Central memory CD8-positive, alpha-beta T cell (primary cell): ENCODE measurements around the gene PNO1.

Source experiments
- ATAC-seq: fragments of 150-1000 bp; cut with Tn5 transposase; replicated peaks from 2 replicates; pipeline ENCODE4 v1.10.0; 2022; ENCODE audit warnings: mild to moderate bottlenecking, moderate FRiP score, moderate number of reproducible peaks; ENCODE audit not compliant: poor library complexity, severe bottlenecking; ENCODE audit errors: extremely low read depth
- DNase-seq, 2 donors: peaks; one replicate each; pipeline ENCODE4 v3.0.0; 2021; ENCODE audit warnings: low spot score in 2 of 2
- H3K27ac Mint-ChIP-seq: one replicate; pipeline ENCODE4 v1.8.0; 2022; ENCODE audit warnings: low read depth, mild to moderate bottlenecking, moderate library complexity, mixed read lengths
- H3K27me3 Mint-ChIP-seq: one replicate; pipeline ENCODE4 v1.8.0; 2022; ENCODE audit warnings: mixed read lengths
- H3K36me3 Mint-ChIP-seq: one replicate; pipeline ENCODE4 v1.8.0; 2022; ENCODE audit warnings: mild to moderate bottlenecking, moderate library complexity, mixed read lengths; ENCODE audit not compliant: insufficient read depth
- H3K4me1 Mint-ChIP-seq: one replicate; pipeline ENCODE4 v1.8.0; 2022; ENCODE audit warnings: mixed read lengths
- H3K4me3 Mint-ChIP-seq: one replicate; pipeline ENCODE4 v1.8.0; 2022; ENCODE audit warnings: mild to moderate bottlenecking, moderate library complexity, mixed read lengths
- H3K9me3 Mint-ChIP-seq: one replicate; pipeline ENCODE4 v1.8.0; 2022; ENCODE audit warnings: mixed read lengths

Gene PNO1

DNA sequence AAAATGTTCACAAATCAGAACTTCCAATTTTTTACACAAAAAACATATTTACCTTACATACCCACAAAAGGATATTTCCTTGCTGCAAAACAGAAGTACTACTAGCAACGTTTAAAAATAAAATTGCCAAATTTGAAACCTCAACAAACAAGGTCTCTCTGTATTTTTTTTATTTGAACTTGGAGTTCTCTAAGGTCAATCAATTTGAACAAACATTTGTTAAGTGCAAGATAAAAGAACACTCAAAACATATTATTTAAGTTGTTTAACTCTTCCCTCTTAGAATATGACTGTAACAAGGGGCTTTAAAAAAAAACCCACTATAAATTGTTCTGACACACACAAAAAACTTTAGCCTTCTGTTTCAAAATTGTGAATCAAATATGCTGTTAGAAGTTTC lies 29.6 kb downstream of the PNO1 start:
- peak overlapping the region; percentile 86 for H3K27ac Mint-ChIP-seq
- H3K9me3 Mint-ChIP-seq = no peaks in the 10 kb centered on the region
- H3K36me3 Mint-ChIP-seq = peaks cover 20% of the 10 kb centered on the region
- H3K4me1 Mint-ChIP-seq = peaks cover 53% of the 10 kb centered on the region
- no peak for ATAC-seq
- H3K4me3 Mint-ChIP-seq = no peak overlapping the region
- no peak for DNase-seq
- H3K27me3 Mint-ChIP-seq = no peaks in the 10 kb centered on the region

DNA sequence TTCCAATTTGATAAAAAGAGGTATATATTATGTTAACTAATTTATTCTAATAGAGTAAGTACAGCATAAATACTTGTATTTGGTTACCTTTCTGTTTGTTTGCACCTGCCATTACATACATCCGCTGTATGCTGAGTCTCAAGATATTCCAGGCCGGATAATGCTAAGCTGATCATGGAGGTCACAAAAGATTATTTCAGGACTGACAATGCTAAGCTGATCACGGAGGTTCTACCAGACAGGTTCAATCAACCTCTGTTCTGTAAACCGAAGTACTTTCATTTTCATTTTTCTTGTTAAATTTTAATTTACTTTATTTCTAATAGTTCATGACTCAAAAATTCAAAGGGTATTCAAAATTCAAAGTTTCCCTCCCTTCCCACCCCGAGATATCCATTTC lies 31.1 kb downstream of the PNO1 start:
- H3K9me3 Mint-ChIP-seq = no peaks in the 10 kb centered on the region
- ATAC-seq (no peak), DNase-seq (no peak)
- peak overlapping the region; percentile 86 for H3K27ac Mint-ChIP-seq
- peak overlapping the region; percentile 11 for H3K4me3 Mint-ChIP-seq
- H3K4me1 Mint-ChIP-seq = peaks cover 61% of the 10 kb centered on the region
- peaks cover 15% of the 10 kb centered on the region for H3K36me3 Mint-ChIP-seq
- no peaks in the 10 kb centered on the region for H3K27me3 Mint-ChIP-seq

DNA sequence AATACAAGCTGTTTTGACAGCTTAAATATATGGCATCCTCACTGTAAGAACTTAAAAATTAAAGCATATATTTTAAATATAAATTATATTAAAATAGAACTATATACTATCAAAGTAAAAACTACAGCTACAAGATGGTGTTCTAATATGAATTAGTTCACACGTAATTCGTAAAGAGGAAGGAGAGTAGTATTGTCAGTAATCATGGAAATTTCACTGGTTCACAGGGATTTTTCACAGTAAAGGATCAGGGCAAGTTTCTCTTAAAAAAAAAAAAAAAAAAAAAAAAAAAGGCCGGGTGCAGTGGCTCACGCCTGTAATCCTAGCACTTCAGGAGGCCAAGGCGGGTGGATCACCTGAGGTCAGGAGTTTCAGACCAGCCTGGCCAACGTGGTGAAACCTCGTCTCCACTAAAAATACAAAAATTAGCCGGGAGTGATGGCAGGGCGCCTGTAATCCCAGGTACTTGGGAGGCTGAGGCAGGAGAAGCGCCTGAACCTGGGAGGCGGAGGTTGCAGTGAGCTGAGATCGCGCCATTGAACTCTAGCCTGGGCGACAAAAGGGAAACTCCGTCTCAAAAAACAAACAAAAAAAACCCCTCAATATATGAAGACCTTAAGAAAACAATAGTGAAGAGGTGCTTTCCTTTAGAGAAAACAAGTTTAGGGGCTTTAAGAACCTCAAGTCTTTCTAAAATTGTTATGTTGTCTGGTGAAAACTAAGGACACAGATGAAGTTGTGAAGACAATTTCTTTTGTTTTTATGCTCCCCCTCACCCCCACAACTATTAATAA lies 32.5 kb downstream of the PNO1 start:
- peaks cover 57% of the 10 kb centered on the region for H3K4me1 Mint-ChIP-seq
- peak; percentile 50 for ATAC-seq
- no peak for DNase-seq
- peaks cover 13% of the 10 kb centered on the region for H3K36me3 Mint-ChIP-seq
- H3K9me3 Mint-ChIP-seq = no peaks in the 10 kb centered on the region
- H3K27me3 Mint-ChIP-seq = no peaks in the 10 kb centered on the region
- H3K4me3 Mint-ChIP-seq = peak overlapping the region; percentile 14
- peak overlapping the region; percentile 77 for H3K27ac Mint-ChIP-seq

DNA sequence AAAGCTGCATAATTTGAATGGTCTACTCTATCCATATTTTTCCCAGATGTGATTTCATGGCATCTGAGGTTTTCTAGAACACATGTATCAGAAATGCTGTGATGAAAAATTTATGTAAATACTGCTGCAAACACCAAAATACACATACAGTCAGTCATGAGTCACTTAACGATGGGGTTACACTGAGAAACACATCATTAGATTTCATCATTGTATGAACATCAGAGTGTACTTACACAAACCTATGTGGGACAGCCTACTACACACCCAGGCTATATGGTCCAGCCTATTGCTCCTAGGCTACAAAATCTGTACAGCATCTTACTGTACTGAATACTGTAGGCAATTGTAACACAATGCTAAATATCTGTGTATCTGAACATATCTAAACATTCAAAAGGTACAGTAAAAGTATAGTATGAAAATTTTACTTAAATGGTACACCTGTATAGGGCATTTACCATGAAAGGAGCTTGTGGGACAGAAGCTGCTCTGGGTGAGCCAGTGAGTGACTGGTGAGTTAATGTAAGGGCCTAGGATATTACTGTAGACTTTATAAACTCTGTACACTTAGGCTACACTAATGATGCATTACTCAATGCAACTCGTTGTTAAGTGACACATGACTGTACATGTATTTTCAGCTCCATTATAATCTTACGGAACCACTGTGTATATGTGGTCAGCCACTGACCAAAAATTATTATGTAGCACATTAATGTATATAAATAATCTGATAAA lies 33.5 kb downstream of the PNO1 start:
- H3K36me3 Mint-ChIP-seq = peaks cover 9% of the 10 kb centered on the region
- H3K27me3 Mint-ChIP-seq = no peaks in the 10 kb centered on the region
- no peaks in the 10 kb centered on the region for H3K9me3 Mint-ChIP-seq
- H3K27ac Mint-ChIP-seq = peak overlapping the region; percentile 77
- H3K4me3 Mint-ChIP-seq = peak overlapping the region; percentile 14
- no peak for DNase-seq
- ATAC-seq = peak; percentile 49
- peaks cover 62% of the 10 kb centered on the region for H3K4me1 Mint-ChIP-seq

DNA sequence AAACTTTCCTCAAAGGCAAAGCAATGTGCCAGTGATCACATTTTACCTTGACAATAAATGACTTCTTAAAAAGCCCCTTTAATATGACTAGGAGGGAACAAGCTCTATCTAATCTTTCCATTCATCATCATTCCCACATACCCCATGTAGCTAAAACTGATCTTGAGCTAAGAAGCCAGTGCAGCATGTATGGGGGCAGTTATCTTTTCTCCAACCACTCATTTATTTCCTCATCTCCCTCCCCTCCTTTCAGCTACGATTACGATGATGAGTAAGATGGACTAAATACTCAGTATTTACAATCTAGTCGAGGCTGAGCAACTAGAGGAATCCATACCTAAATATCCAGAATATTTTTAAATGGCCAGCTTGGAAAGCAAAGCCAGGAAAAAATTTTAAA lies 35.5 kb downstream of the PNO1 start:
- Mint-ChIP-seq H3K36me3 (peaks cover 3% of the 10 kb centered on the region), H3K9me3 (no peaks in the 10 kb centered on the region), H3K4me1 (peaks cover 58% of the 10 kb centered on the region), H3K27me3 (no peaks in the 10 kb centered on the region), H3K27ac (peak overlapping the region; percentile 66), H3K4me3 (no peak overlapping the region)
- DNase-seq (no peak), ATAC-seq (no peak)

DNA sequence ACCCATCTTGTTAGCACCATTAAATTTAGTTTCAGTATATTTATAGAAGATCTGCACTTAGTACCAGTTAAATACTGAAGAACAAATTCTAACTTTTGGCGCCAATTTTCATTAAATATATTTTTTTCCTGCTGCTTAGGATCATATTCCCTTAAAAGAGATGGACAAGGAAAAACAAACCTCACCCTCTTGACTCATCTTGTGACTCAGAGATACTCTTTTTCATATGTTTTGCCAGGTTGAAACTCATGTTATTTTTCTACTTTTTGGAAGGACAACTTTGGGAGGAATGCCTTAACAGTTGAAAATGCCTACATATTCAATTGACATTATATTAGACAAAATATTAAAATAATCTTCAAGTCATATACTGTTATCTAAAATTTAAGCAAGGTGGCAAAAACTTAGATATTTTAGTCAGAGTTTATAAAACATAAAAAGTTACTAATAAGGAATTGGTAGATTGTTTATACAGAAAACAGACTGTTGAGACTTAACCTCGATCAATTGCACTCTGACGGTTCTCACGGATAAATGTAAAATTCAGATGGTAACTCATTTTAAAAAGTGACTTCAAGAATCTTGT lies 36.2 kb downstream of the PNO1 start:
- Mint-ChIP-seq H3K36me3 (peaks cover 3% of the 10 kb centered on the region), H3K4me1 (peaks cover 51% of the 10 kb centered on the region), H3K4me3 (no peak overlapping the region), H3K27ac (peak overlapping the region; percentile 66), H3K9me3 (no peaks in the 10 kb centered on the region), H3K27me3 (no peaks in the 10 kb centered on the region)
- DNase-seq = no peak
- ATAC-seq = no peak

DNA sequence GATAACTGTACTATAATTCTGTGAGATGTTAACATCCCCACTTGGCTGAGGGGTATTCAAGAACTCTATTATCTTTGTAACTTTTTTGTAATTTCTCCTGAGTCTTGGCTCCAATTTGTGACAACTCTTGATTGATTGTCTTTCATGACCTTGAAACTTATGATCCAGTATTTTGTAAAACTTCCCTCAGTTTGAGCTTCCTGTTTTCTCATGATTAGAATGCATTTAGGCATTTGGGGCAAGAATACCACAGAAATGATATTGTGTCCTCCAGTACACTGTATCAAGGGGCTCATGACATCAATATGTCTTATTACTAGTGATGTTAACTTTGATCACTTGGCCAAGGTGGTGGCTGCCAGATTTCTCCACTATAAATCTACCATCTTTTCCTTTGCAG lies 37.4 kb downstream of the PNO1 start:
- Mint-ChIP-seq H3K9me3 (no peaks in the 10 kb centered on the region), H3K4me1 (peaks cover 54% of the 10 kb centered on the region), H3K4me3 (no peak overlapping the region), H3K27me3 (no peaks in the 10 kb centered on the region), H3K36me3 (peaks cover 2% of the 10 kb centered on the region), H3K27ac (peak overlapping the region; percentile 65)
- no peak for DNase-seq
- ATAC-seq = no peak

DNA sequence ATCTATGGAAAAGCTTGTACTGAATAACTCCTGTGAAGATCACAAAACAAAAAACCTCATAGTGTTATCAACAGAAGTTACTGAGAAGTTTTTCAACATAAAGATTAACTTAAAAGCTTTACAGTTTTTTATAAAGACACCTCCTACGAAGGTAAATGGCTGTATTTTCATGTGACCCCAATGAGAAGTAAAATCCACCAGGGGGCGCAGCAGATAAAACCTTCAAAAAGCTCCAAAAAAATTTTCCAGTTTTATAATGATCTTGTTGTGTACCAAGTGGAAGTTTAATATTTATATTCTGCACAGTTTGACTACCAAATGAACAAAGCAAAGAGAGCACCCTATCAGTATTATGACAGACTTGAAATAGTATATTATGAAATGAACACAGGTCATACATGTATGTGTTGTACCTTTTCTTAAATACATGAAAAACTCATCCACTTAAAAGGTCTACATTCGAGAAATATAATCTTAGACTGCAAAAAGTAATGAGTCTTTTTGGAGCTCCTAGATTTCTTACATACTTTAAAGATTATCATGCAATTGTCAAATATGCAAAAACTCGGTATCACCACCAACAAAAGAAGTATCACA lies 38.5 kb downstream of the PNO1 start:
- peaks cover 2% of the 10 kb centered on the region for H3K36me3 Mint-ChIP-seq
- DNase-seq = peak in 1 of 2 donors; percentile 48
- peak overlapping the region; percentile 65 for H3K27ac Mint-ChIP-seq
- ATAC-seq = peak; percentile 56
- H3K4me3 Mint-ChIP-seq = no peak overlapping the region
- H3K4me1 Mint-ChIP-seq = peaks cover 56% of the 10 kb centered on the region
- H3K27me3 Mint-ChIP-seq = no peaks in the 10 kb centered on the region
- H3K9me3 Mint-ChIP-seq = no peaks in the 10 kb centered on the region

DNA sequence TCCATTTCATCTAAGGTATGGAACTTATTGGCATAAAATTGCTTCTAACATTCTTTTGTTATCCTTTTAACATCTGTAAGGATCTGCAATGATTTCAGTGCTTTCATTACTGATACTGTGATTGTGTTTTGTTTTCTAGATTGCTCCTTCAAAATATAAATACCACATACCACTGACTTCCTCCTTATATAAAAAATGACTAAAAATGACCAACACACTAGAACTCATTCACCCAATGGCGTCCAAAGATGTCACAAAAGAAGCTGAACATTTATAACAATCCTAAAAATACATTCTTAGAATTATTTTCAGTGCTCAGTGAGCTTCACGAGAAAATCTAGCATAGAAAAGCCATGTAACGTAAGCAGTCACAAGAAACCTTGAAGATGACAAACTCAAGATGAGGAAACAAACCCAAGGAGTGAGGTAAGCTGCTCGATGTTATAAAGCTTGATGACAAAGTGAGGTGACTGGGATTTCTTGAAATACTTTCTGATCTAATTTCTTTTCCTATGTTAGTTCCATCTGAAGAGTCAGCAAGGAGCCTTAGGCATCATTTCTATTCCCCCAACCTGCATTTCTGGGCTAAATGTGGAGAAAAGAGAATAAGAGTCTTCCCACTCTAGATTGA lies 42.6 kb downstream of the PNO1 start:
- H3K4me1 Mint-ChIP-seq = peaks cover 63% of the 10 kb centered on the region
- H3K27ac Mint-ChIP-seq = no peak overlapping the region
- H3K4me3 Mint-ChIP-seq = no peak overlapping the region
- no peak for DNase-seq
- H3K27me3 Mint-ChIP-seq = no peaks in the 10 kb centered on the region
- peaks cover 11% of the 10 kb centered on the region for H3K36me3 Mint-ChIP-seq
- no peaks in the 10 kb centered on the region for H3K9me3 Mint-ChIP-seq
- no peak for ATAC-seq

DNA sequence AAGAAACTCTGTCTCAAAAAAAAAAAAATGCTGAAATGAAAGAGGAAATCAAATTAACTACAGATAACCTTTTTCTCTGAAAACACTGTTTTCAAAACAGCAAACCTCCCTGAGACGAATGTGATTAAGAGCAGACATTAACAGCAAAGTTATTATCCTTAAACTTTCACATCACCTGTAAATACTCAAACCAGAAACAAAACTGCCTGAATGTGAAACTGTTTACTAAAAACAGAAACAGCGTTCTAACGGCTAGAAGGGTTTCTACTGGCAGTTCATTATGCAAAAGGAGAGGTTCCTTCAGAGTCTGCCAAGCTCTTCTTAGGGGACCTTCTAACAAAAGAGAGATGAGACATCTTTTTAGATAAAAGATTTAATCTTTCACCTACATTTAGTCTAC lies 45.9 kb downstream of the PNO1 start:
- no peaks in the 10 kb centered on the region for H3K27me3 Mint-ChIP-seq
- H3K4me3 Mint-ChIP-seq = peak overlapping the region; percentile 63
- no peaks in the 10 kb centered on the region for H3K9me3 Mint-ChIP-seq
- no peak for DNase-seq
- peaks cover 71% of the 10 kb centered on the region for H3K4me1 Mint-ChIP-seq
- H3K27ac Mint-ChIP-seq = peak overlapping the region; percentile 92
- ATAC-seq = peak; percentile 74
- H3K36me3 Mint-ChIP-seq = peaks cover 12% of the 10 kb centered on the region

DNA sequence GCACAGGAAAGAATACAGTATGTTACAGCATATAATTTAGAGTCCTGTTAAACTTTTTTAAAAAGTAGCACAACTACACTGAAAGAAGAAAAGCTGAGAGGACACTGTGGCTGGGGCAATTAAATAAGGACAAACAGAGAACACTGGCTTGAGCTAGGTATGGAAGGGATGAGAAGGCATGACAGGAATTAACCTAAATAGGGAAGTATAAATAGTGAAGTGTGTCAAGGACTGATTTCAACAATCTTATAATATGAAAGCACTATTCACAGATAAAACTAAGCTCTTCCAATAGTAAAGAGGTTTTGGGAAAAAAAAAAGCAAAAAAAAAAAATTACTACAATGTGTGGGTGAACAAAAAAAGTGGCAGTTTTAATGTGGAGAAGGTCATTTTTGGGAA lies 49.1 kb downstream of the PNO1 start:
- ATAC-seq (no peak), DNase-seq (no peak)
- H3K4me3 Mint-ChIP-seq = no peak overlapping the region
- peak overlapping the region; percentile 92 for H3K27ac Mint-ChIP-seq
- no peaks in the 10 kb centered on the region for H3K27me3 Mint-ChIP-seq
- peaks cover 69% of the 10 kb centered on the region for H3K4me1 Mint-ChIP-seq
- peaks cover 22% of the 10 kb centered on the region for H3K36me3 Mint-ChIP-seq
- H3K9me3 Mint-ChIP-seq = no peaks in the 10 kb centered on the region

DNA sequence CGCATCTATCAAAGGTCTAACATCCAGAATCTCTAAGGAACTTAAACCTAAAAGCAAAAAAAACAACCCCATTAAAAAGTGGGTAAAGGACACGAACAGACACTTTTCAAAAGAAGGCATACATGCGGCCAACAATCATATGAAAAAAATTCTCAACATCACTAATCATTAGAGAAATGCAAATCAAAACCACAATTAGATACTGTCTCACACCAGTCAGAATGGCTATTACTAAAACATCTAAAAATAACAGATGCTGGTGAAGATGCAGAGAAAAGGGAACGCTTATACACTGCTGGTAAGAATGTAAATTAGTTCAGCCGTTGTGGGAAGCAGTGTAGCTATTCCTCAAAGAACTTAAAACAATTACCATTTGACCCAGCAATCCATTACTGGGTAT lies 56.7 kb downstream of the PNO1 start:
- peak overlapping the region; percentile 15 for H3K4me3 Mint-ChIP-seq
- H3K4me1 Mint-ChIP-seq = peaks cover 66% of the 10 kb centered on the region
- H3K27ac Mint-ChIP-seq = peak overlapping the region; percentile 11
- no peaks in the 10 kb centered on the region for H3K27me3 Mint-ChIP-seq
- no peaks in the 10 kb centered on the region for H3K9me3 Mint-ChIP-seq
- DNase-seq (no peak), ATAC-seq (no peak)
- H3K36me3 Mint-ChIP-seq = peaks cover 27% of the 10 kb centered on the region
